Mesendoderm (in vitro differentiated cells): Measurements from ENCODE around the gene GCA.

Experiments
- DNase-seq: peaks from one replicate; pipeline ENCODE4 v3.0.0; 2013
- H2AK5ac ChIP-seq: 2 replicates; pipeline ENCODE4 v1.6.1; 2013; ENCODE audit warnings: low read length, inconsistent platforms
- H2BK120ac ChIP-seq: 2 replicates; pipeline ENCODE4 v1.6.1; 2013; ENCODE audit warnings: low read depth, mild to moderate bottlenecking, low read length, moderate library complexity, mixed read lengths
- H2BK15ac ChIP-seq: replicated peaks from 2 replicates; pipeline ENCODE4 v1.6.1; 2013; ENCODE audit warnings: low read depth, mild to moderate bottlenecking, moderate library complexity
- H2BK5ac ChIP-seq: 2 replicates; pipeline ENCODE4 v1.6.1; 2013; ENCODE audit warnings: low read length, inconsistent platforms
- H3K18ac ChIP-seq: 2 replicates; pipeline ENCODE4 v1.6.1; 2013; ENCODE audit warnings: mild to moderate bottlenecking, low read length, mixed read lengths
- H3K23ac ChIP-seq: one replicate; pipeline ENCODE4 v1.6.1; 2013; ENCODE audit warnings: low read length
- H3K27ac ChIP-seq: 2 replicates; pipeline ENCODE4 v1.5.1; 2013; ENCODE audit warnings: low read depth, mild to moderate bottlenecking, inconsistent platforms, low read length, moderate library complexity
- H3K27me3 ChIP-seq: 2 replicates; pipeline ENCODE4 v1.6.1; 2013; ENCODE audit warnings: low read length, control low read depth, mild to moderate bottlenecking, inconsistent platforms; ENCODE audit not compliant: insufficient read depth, poor library complexity
- H3K36me3 ChIP-seq: 2 replicates; pipeline ENCODE4 v1.6.1; 2013; ENCODE audit warnings: low read length, inconsistent platforms; ENCODE audit not compliant: control insufficient read depth, insufficient read depth
- H3K4ac ChIP-seq: one replicate; pipeline ENCODE4 v1.6.1; 2013; ENCODE audit warnings: low read depth, mild to moderate bottlenecking, low read length, moderate library complexity
- H3K4me1 ChIP-seq: 2 replicates; pipeline ENCODE4 v1.6.1; 2013; ENCODE audit warnings: low read depth, low read length, inconsistent platforms; ENCODE audit not compliant: control insufficient read depth
- H3K4me2 ChIP-seq: 2 replicates; pipeline ENCODE4 v1.6.1; 2013; ENCODE audit warnings: low read length
- H3K4me3 ChIP-seq: 2 replicates; pipeline ENCODE4 v1.5.1; 2013; ENCODE audit warnings: mild to moderate bottlenecking, low read length
- H3K56ac ChIP-seq: one replicate; pipeline ENCODE4 v1.6.1; 2013; ENCODE audit warnings: low read length
- H3K79me1 ChIP-seq: 2 replicates; pipeline ENCODE4 v1.6.1; 2013; ENCODE audit warnings: low read length, inconsistent platforms
- H3K79me2 ChIP-seq: 2 replicates; pipeline ENCODE4 v1.6.1; 2013; ENCODE audit warnings: mild to moderate bottlenecking, low read length; ENCODE audit not compliant: control insufficient read depth, insufficient read depth
- H3K9ac ChIP-seq: 2 replicates; pipeline ENCODE4 v1.6.1; 2013; ENCODE audit warnings: low read length, inconsistent platforms
- H4K5ac ChIP-seq: one replicate; pipeline ENCODE4 v1.6.1; 2013; ENCODE audit warnings: low read length
- H4K8ac ChIP-seq: one replicate; pipeline ENCODE4 v1.6.1; 2013; ENCODE audit warnings: low read depth, mild to moderate bottlenecking, control low read depth, low read length, moderate library complexity
- WGBS: extraction: QIAGEN DNeasy Blood & Tissue Kit; methylation state at CpG from one replicate; pipeline ENCODE4 v1.1.7; 2013; ENCODE audit warnings: low lambda C conversion rate, missing lambda C conversion rate; ENCODE audit not compliant: insufficient coverage; ENCODE audit errors: extremely low coverage; 5-methylcytosine and 5-hydroxymethylcytosine counted together

The GCA gene

GRCh38 chr2:162301151-162301804 is 42.7 kb upstream of the GCA start:
- Histone ChIP-seq H3K4me3 (no peak overlapping the region), H3K9ac (no peak overlapping the region), H3K56ac (no peak overlapping the region), H3K79me2 (no peaks in the 10 kb centered on the region), H4K8ac (no peak overlapping the region), H3K27ac (no peak overlapping the region), H4K5ac (no peak overlapping the region), H3K4me1 (no peaks in the 10 kb centered on the region), H3K18ac (no peak overlapping the region), H2BK5ac (no peak overlapping the region), H3K23ac (no peak overlapping the region), H3K36me3 (no peaks in the 10 kb centered on the region), H3K4me2 (no peak overlapping the region), H2BK15ac (no peak overlapping the region), H3K27me3 (no peaks in the 10 kb centered on the region), H3K4ac (no peak overlapping the region), H2BK120ac (no peak overlapping the region), H3K79me1 (no peaks in the 10 kb centered on the region), H2AK5ac (no peak overlapping the region)
- DNase-seq: peak; percentile 29
- WGBS: no CpG with 5 or more reads among the region's 6 CpGs

GRCh38 chr2:162301877-162302276 is 42.1 kb upstream of the GCA start:
- Histone ChIP-seq H3K79me1 (no peaks in the 10 kb centered on the region), H4K5ac (no peak overlapping the region), H2BK120ac (no peak overlapping the region), H3K9ac (no peak overlapping the region), H3K27ac (no peak overlapping the region), H2AK5ac (no peak overlapping the region), H4K8ac (no peak overlapping the region), H3K27me3 (no peaks in the 10 kb centered on the region), H3K56ac (no peak overlapping the region), H3K36me3 (no peaks in the 10 kb centered on the region), H3K23ac (no peak overlapping the region), H2BK5ac (no peak overlapping the region), H3K79me2 (no peaks in the 10 kb centered on the region), H3K4me2 (no peak overlapping the region), H2BK15ac (no peak overlapping the region), H3K4ac (no peak overlapping the region), H3K4me3 (no peak overlapping the region), H3K18ac (no peak overlapping the region), H3K4me1 (no peaks in the 10 kb centered on the region)
- no peak for DNase-seq
- no CpG with 5 or more reads among the region's 1 CpG for WGBS

GRCh38 chr2:162305901-162306300 is 38.0 kb upstream of the GCA start:
- Histone ChIP-seq H3K4me2 (no peak overlapping the region), H3K23ac (no peak overlapping the region), H3K4me3 (no peak overlapping the region), H2AK5ac (no peak overlapping the region), H3K4ac (no peak overlapping the region), H3K27ac (no peak overlapping the region), H2BK120ac (no peak overlapping the region), H3K36me3 (no peaks in the 10 kb centered on the region), H3K4me1 (no peaks in the 10 kb centered on the region), H3K27me3 (no peaks in the 10 kb centered on the region), H3K56ac (no peak overlapping the region), H3K9ac (no peak overlapping the region), H4K8ac (no peak overlapping the region), H3K79me1 (no peaks in the 10 kb centered on the region), H4K5ac (no peak overlapping the region), H3K18ac (no peak overlapping the region), H3K79me2 (no peaks in the 10 kb centered on the region), H2BK15ac (no peak overlapping the region), H2BK5ac (no peak overlapping the region)
- WGBS: no CpG with 5 or more reads among the region's 3 CpGs
- DNase-seq: no peak

- no CpG with 5 or more reads among the region's 3 CpGs for WGBS
- H3K4ac ChIP-seq: no peak overlapping the region
- H2BK15ac ChIP-seq: no peak overlapping the region
- H3K56ac ChIP-seq: no peak overlapping the region
- no peak overlapping the region for H3K27ac ChIP-seq
- H4K5ac ChIP-seq: no peak overlapping the region
- no peaks in the 10 kb centered on the region for H3K79me2 ChIP-seq
- DNase-seq: no peak
- H3K4me1 ChIP-seq: no peaks in the 10 kb centered on the region
- H2BK120ac ChIP-seq: no peak overlapping the region
- no peak overlapping the region for H3K4me3 ChIP-seq
- H3K23ac ChIP-seq: no peak overlapping the region
- no peak overlapping the region for H3K9ac ChIP-seq
- H3K36me3 ChIP-seq: no peaks in the 10 kb centered on the region
- H3K4me2 ChIP-seq: no peak overlapping the region
- no peaks in the 10 kb centered on the region for H3K27me3 ChIP-seq
- no peak overlapping the region for H2AK5ac ChIP-seq
- no peaks in the 10 kb centered on the region for H3K79me1 ChIP-seq
- H3K18ac ChIP-seq: no peak overlapping the region
- no peak overlapping the region for H4K8ac ChIP-seq
- H2BK5ac ChIP-seq: no peak overlapping the region
Measured at GRCh38 chr2:162308747-162309503, 35.0 kb upstream of the GCA start.

GRCh38 chr2:162312853-162313252 is 31.1 kb upstream of the GCA start:
- H4K5ac ChIP-seq: no peak overlapping the region
- no peaks in the 10 kb centered on the region for H3K4me1 ChIP-seq
- no peak overlapping the region for H3K18ac ChIP-seq
- no peak overlapping the region for H3K23ac ChIP-seq
- H3K27me3 ChIP-seq: no peaks in the 10 kb centered on the region
- no peak overlapping the region for H3K4me3 ChIP-seq
- H3K79me2 ChIP-seq: no peaks in the 10 kb centered on the region
- no peak overlapping the region for H3K56ac ChIP-seq
- H4K8ac ChIP-seq: no peak overlapping the region
- H2BK5ac ChIP-seq: no peak overlapping the region
- H2AK5ac ChIP-seq: no peak overlapping the region
- no peak overlapping the region for H3K4ac ChIP-seq
- DNase-seq: no peak
- no peak overlapping the region for H3K4me2 ChIP-seq
- WGBS: no CpG with 5 or more reads among the region's 1 CpG
- no peak overlapping the region for H3K9ac ChIP-seq
- no peak overlapping the region for H2BK15ac ChIP-seq
- no peak overlapping the region for H3K27ac ChIP-seq
- no peak overlapping the region for H2BK120ac ChIP-seq
- H3K36me3 ChIP-seq: no peaks in the 10 kb centered on the region
- H3K79me1 ChIP-seq: no peaks in the 10 kb centered on the region
